Fibroblast of skin of left quadriceps (primary cell): ENCODE measurements around the gene SHISA4.
A peak's percentile ranks its signal among the peaks of the same experiment; 100 is the strongest.

ENCODE experiments used
- DNase-seq, 2 experiments: peaks; one replicate each; pipeline ENCODE4 v3.0.0-alpha.2; 2013; ENCODE audit warnings: low read depth in 2 of 2

Gene SHISA4

GRCh38 chr1:201881617-201882016 lies 7.1 kb upstream of the SHISA4 start:
- no peak for DNase-seq

GRCh38 chr1:201882665-201883132 lies 6.0 kb upstream of the SHISA4 start:
- peak; percentile 69 to 70 for DNase-seq

GRCh38 chr1:201883266-201883665 lies 5.4 kb upstream of the SHISA4 start:
- DNase-seq, result no peak

DNA sequence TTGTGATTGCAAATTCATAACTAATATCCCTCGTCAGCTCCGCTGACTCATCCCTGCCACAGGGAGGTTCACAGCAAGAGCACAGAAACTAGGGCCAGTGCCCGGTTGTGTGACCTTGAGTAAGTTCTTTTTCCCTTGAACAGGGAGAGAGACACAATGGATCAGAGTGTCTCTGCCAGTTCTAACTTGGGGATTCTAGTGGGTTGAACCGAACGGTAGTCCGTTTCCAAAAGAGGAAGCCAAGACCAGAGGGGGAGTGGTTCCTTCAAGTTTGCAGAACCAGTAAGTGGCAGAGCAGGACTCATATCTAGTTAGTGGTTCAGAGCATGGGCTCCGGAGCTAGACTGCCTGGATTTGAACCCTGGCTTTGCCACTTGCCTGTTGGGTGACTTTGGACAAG lies 4.9 kb upstream of the SHISA4 start:
- no peak for DNase-seq

- DNase-seq, result no peak
These were observed 4.3 kb upstream of the SHISA4 start for GRCh38 chr1:201884425-201884824.

- no peak for DNase-seq
These were observed 3.1 kb upstream of the SHISA4 start for GRCh38 chr1:201885531-201886075.

DNA sequence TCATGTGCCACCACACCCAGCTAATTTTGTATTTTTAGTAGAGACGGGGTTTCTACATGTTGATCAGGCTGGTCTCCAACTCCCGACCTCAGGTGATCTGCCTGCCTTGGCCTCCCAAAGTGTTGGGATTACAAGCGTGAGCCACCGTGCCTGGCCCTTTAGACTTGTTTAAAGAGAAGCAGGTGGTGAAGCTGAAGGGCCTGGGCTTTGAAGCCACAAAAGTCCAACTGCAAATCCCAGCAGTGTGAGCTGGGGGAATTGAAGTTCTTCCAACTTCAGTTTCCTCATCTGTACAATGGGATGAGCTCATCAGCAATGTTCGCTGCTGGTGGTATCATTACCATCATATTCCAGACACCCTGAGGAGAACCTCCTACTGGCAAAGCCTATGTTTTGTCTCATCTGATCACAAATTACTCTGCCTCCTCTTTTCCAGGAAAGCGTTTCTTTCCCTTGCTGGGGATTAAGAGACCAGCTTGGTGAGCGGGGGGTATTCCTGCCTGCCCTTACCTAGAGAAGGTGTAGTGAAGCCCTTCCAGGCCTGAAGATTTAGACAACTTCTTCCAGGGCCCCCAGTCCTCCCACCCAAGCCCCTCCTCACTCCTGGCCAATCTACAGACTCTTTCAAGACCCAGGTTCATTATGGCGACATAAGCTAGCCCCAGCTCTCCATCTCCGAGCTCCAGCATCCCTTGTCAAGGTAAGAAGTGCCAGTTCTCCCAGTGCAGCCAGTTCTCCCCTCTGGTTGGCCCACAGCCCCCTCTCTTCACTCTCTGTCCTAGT lies 2.4 kb upstream of the SHISA4 start:
- DNase-seq, result no peak

DNA sequence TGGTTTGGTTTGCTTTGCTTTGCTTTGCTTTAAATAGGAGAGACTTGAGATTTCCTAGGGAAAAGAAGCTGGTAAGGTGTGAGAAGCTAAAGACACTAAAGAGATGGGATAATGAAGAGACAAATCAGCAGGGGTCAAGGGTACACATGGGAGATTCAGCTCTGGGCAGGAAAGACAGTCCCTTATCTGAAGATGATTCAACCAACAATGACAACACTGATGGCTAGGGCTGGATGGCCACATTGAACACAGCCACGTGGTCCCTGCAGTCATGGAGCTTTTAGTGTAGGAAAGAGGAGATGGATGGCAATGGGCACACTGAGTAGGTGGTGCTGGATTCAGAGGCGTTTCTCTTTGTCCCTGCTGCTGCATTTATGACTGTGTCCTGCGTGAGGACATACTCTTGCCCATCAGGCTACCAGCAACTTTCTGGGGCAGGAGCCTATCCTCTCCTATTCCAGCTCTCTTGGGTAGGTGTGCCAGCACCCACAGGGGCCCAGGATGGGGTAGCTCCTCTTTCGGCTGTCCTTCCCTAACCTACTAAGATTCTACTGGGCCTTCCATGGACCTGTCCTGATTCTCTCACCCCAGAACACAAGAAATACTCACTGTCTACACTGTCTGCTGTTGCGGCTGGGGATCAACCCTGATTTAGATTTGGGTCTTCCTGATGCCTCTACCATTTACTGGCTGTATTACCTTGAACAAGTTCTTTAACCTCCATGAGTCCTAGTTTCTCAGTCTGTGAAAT lies 1.4 kb upstream of the SHISA4 start:
- no peak for DNase-seq

DNA sequence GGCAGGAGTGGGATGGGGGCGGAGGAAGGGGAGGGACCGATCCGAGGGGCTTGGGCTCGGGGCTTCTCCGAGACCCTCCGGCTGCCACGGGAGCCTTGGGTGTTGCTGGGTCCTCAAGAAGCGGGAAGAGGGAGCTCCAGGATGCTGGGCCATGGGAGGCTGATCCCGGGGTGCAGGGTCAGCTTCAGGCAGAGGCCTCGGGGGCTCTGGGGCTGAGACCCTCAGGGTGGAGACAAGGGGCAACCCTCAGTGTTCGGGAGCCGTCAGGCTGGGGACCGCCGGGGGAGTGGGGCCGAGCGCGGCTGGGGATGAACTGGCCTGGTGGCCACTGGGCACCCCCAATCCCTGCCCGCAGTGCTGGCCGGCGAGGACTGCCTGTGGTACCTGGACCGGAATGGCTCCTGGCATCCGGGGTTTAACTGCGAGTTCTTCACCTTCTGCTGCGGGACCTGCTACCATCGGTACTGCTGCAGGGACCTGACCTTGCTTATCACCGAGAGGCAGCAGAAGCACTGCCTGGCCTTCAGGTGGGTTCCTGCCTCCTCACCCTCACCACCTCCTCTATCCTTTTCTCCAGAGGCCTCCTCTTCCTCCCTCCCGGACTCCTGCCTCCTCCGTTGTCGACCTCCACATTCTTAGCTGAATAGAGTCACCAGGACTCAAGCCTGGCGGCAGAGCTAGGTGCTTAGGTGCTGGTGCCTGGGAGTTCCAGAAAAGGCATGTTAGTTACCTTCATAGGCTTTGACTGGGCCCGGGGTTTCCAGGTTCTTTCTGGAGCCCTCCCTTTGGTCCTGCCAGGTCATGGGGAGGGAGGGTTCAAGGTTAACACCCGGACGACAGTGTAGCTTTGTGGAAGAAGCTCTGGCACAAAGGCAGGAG lies 631 bp downstream of the SHISA4 start:
- no peak for DNase-seq

GRCh38 chr1:201890223-201890622 lies 1.5 kb downstream of the SHISA4 start:
- DNase-seq, result no peak

DNA sequence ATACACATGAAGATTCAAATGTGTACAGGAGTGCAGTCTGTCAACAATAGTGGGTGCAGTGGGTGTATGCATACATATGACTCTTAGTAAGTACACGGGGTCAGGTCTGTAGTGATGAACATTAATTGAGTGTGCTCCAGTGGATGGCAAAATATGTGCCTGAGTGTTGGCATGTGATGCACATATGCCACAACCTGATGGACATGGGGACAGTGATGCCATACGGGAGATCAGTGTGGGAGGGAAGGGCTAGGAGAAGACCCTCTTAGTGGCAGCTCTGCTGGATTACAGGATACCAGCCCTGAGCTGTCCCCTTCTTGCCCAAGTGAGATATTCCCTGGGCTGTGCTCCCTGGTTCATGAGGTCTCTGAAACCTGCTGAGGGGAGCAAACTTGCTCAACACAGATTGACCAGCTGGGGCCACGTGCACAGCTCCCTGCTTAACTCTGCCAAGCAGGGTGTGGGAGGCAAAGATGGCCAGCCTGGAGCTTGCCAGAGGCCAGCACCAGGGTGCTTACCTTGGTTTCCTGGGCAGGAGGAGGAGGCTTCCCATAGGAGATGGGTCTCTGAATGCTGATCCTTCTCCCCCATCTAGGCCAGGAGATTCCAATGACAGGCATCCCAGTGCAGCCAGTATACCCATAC lies 2.2 kb downstream of the SHISA4 start:
- DNase-seq, result no peak

DNA sequence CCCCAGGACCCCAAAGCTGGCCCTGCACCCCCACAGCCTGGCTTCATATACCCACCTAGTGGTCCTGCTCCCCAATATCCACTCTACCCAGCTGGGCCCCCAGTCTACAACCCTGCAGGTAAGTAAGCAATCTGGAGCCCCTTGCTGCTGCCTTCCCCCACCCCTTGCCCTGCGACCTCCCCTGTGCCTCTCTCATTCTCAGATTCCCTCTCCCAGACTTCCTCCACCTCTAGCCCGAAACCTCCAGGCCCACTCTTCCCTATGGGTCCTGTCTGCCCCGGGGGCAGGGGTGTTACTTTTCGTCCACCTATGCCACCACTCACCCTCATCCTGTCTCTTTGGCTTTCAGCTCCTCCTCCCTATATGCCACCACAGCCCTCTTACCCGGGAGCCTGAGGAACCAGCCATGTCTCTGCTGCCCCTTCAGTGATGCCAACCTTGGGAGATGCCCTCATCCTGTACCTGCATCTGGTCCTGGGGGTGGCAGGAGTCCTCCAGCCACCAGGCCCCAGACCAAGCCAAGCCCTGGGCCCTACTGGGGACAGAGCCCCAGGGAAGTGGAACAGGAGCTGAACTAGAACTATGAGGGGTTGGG lies 2.9 kb downstream of the SHISA4 start:
- no peak for DNase-seq

DNA sequence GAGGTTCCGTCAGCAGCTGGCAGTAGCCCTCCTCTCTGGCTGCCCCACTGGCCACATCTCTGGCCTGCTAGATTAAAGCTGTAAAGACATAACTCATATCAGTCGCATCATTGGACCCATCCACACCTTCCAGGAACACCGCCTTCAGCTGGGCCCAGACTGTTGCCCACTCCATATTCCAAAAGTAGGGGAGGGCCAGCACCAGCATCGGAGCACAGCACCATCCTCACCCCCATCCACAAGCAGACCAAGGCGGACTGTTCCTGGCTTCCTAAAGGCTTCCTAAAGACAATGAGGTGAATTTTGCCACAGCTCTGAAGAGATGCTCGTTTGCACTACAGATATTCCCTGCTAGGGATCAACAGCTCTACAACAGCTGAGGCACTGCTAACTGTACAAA lies 3.5 kb downstream of the SHISA4 start:
- no peak for DNase-seq

DNA sequence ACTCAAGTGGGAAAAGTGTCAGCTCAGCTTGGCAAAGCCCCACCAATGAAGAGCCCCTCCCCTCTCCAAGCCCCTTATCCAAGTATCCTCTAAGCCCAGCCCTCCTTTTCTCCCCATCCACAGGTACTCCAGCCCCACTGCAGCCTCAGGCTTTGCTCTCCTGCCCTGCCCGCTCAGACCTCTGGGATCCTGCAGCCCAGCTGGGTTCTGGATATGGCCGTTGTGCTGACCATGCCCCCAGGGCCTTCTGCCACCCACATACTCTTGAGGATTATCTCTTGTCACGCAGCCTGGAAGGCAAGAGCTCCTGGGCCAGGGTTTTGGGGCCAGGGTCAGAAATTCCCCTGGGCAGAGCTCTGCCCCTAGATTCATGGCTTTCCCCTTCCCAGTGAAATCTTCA lies 4.7 kb downstream of the SHISA4 start:
- no peak for DNase-seq

GRCh38 chr1:201894343-201895119 lies 5.8 kb downstream of the SHISA4 start:
- no peak for DNase-seq

DNA sequence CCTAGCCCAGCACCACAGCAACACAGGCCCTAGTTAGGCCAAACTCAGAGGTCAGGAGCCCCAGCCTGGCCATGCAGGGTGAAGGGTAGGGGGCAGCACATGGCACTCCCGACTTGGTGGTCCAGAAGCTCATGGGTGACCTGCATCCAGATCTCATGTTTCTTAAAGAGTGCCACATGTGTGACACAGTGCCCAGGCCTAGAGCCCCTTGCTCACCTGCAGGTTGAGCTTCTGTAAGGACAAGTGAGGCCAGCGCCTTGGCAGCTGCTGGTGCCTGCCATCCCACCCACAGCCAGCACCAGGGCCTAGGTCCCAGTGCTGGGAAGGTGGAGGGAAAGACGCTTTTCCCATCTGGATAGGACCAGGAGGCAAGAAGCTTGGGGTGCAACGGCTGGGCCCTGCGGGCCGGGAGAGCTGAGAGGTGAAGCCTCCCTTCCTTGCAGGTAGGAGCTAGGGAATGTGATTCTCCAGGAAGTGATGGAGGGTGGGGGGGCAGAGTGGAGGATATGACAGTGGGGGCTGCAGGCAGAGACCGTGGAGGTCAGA lies 6.5 kb downstream of the SHISA4 start:
- DNase-seq, result no peak

- DNase-seq, result peak; percentile 76
These were observed 7.5 kb downstream of the SHISA4 start for GRCh38 chr1:201895913-201896807.

- DNase-seq, result peak; percentile 45 to 57
These were observed 8.3 kb downstream of the SHISA4 start for GRCh38 chr1:201896951-201897391.
